ENCODE data around the gene CHRNB2. TPM values are rescaled to one million over a fixed set of nuclear protein-coding genes. Genes with fewer than 3 reads are reported as not detected.
A peak's percentile ranks its signal among the peaks of the same experiment; 100 is the strongest.

CHRNB2 gene
- total RNA-seq, 1 donor from 2014 or later = not detected

GRCh38 chr1:154579374-154579773 lies 11.8 kb downstream of the CHRNB2 start:
- intact Hi-C loops (cut with micrococcal nuclease) = no loop called here
- DNase-seq = no peak
- Mint-ChIP-seq H3K36me3 (ENCODE audit: low read depth) (peaks cover 61% of the 10 kb centered on the region), H3K4me3 (no peak overlapping the region), H3K9me3 (no peaks in the 10 kb centered on the region), H3K4me1 (peaks cover 7% of the 10 kb centered on the region), H3K27ac (no peak overlapping the region), H3K27me3 (no peaks in the 10 kb centered on the region)
- ChIA-PET CTCF (no interaction called here), POLR2A (interaction anchor here (0.6 kb wide), 1 partner anchor 21 kb away, joined by 3 read pairs; no protein-coding TSS in a partner anchor)
- no peak for ATAC-seq (ENCODE audit: low read depth)
- TF ChIP-seq CTCF (IDR thresholded peaks at IDR 0.05) = no peak

- H3K9me3 Mint-ChIP-seq = no peaks in the 10 kb centered on the region
- H3K27me3 Mint-ChIP-seq = no peaks in the 10 kb centered on the region
- peaks cover 20% of the 10 kb centered on the region for H3K4me1 Mint-ChIP-seq
- DNase-seq (no peak), ATAC-seq (ENCODE audit: low read depth) (no peak)
- no peak overlapping the region for H3K4me3 Mint-ChIP-seq
- no peak overlapping the region for H3K27ac Mint-ChIP-seq
- POLR2A ChIA-PET = no interaction called here
- H3K36me3 Mint-ChIP-seq (ENCODE audit: low read depth) = peaks cover 85% of the 10 kb centered on the region
- intact Hi-C loops (cut with micrococcal nuclease) = no loop called here
- CTCF ChIA-PET = no interaction called here
- no peak for TF ChIP-seq CTCF (IDR thresholded peaks at IDR 0.05)
These were observed 14.2 kb downstream of the CHRNB2 start for GRCh38 chr1:154581766-154582165.

GRCh38 chr1:154582885-154583284 lies 15.3 kb downstream of the CHRNB2 start:
- peak overlapping the region; percentile 78 for H3K27ac Mint-ChIP-seq
- ATAC-seq (ENCODE audit: low read depth) = no peak
- ChIA-PET POLR2A (no interaction called here), CTCF (no interaction called here)
- H3K27me3 Mint-ChIP-seq = no peaks in the 10 kb centered on the region
- no peak overlapping the region for H3K4me3 Mint-ChIP-seq
- no peaks in the 10 kb centered on the region for H3K9me3 Mint-ChIP-seq
- no peak for DNase-seq
- peaks cover 96% of the 10 kb centered on the region for H3K36me3 Mint-ChIP-seq (ENCODE audit: low read depth)
- peaks cover 20% of the 10 kb centered on the region for H3K4me1 Mint-ChIP-seq
- intact Hi-C loops (cut with micrococcal nuclease) = no loop called here
- TF ChIP-seq CTCF (IDR thresholded peaks at IDR 0.05) = no peak

GRCh38 chr1:154583773-154584172 lies 16.2 kb downstream of the CHRNB2 start:
- no peak for ATAC-seq (ENCODE audit: low read depth)
- H3K9me3 Mint-ChIP-seq = no peaks in the 10 kb centered on the region
- no peak for DNase-seq
- H3K27ac Mint-ChIP-seq = peak overlapping the region; percentile 78
- H3K36me3 Mint-ChIP-seq (ENCODE audit: low read depth) = peaks cover 98% of the 10 kb centered on the region
- no peak overlapping the region for H3K4me3 Mint-ChIP-seq
- peaks cover 20% of the 10 kb centered on the region for H3K4me1 Mint-ChIP-seq
- POLR2A ChIA-PET = no interaction called here
- intact Hi-C loops (cut with micrococcal nuclease) = no loop called here
- no peak for TF ChIP-seq CTCF (IDR thresholded peaks at IDR 0.05)
- no peaks in the 10 kb centered on the region for H3K27me3 Mint-ChIP-seq
- CTCF ChIA-PET = no interaction called here

GRCh38 chr1:154584267-154584994 lies 16.9 kb downstream of the CHRNB2 start:
- Mint-ChIP-seq H3K27me3 (no peaks in the 10 kb centered on the region), H3K27ac (peak overlapping the region; percentile 78), H3K4me1 (peaks cover 20% of the 10 kb centered on the region), H3K9me3 (no peaks in the 10 kb centered on the region), H3K36me3 (ENCODE audit: low read depth) (peaks cover 98% of the 10 kb centered on the region), H3K4me3 (no peak overlapping the region)
- TF ChIP-seq CTCF (IDR thresholded peaks at IDR 0.05) = no peak
- intact Hi-C loops (cut with micrococcal nuclease) = no loop called here
- POLR2A ChIA-PET = interaction anchor here (0.8 kb wide), 1 partner anchor 359 kb away, joined by 3 read pairs; no protein-coding TSS in a partner anchor
- DNase-seq (no peak), ATAC-seq (ENCODE audit: low read depth) (peak; percentile 66)
- CTCF ChIA-PET = interaction anchor here (0.9 kb wide), 1 partner anchor 85 kb away, joined by 3 read pairs; no protein-coding TSS in a partner anchor

Measured in activated B cell treated with CpG ODN at 0.5 μM for 24 hours (primary cell).